22Rv1 (cell line): ENCODE measurements around the gene RIIAD1.

Experiments
- H3K27ac ChIP-seq: fragments of 450-650 bp; 2 replicates; pipeline ENCODE4 v1.5.1; 2017
- CTCF ChIP-seq: fragments of 450-650 bp; IDR thresholded peaks from 2 replicates; pipeline ENCODE4 v1.5.1; 2017; ENCODE audit warnings: mild to moderate bottlenecking
- ZFX ChIP-seq: fragments of 450-650 bp; IDR thresholded peaks from 2 replicates; pipeline ENCODE4 v1.6.1; 2017; ENCODE audit warnings: antibody characterized with exemption, borderline replicate concordance

Gene RIIAD1

GRCh38 chr1:151689494-151689893, 31.8 kb upstream of the RIIAD1 start:
- no peak for TF ChIP-seq ZFX
- TF ChIP-seq CTCF = no peak
- no peak overlapping the region for H3K27ac ChIP-seq

GRCh38 chr1:151692226-151692625, 29.1 kb upstream of the RIIAD1 start:
- H3K27ac ChIP-seq = no peak overlapping the region
- TF ChIP-seq CTCF = no peak
- TF ChIP-seq ZFX = no peak

GRCh38 chr1:151693057-151693651, 28.2 kb upstream of the RIIAD1 start:
- H3K27ac ChIP-seq = no peak overlapping the region
- TF ChIP-seq ZFX (no peak), CTCF (peak; percentile 92)

- 0 out of 2 replicates have a peak overlapping the region, but pooled peaks have one; percentile 8 for H3K27ac ChIP-seq
- TF ChIP-seq CTCF = no peak
These were observed 19.8 kb upstream of the RIIAD1 start for GRCh38 chr1:151701515-151701914.

GRCh38 chr1:151702936-151703335, 18.4 kb upstream of the RIIAD1 start:
- H3K27ac ChIP-seq = no peak overlapping the region
- no peak for TF ChIP-seq CTCF
- no peak for TF ChIP-seq ZFX

- no peak overlapping the region for H3K27ac ChIP-seq
These were observed 17.5 kb upstream of the RIIAD1 start for GRCh38 chr1:151703813-151704212.

GRCh38 chr1:151704246-151704645, 17.1 kb upstream of the RIIAD1 start:
- TF ChIP-seq ZFX = no peak
- no peak for TF ChIP-seq CTCF
- no peak overlapping the region for H3K27ac ChIP-seq

More at GRCh38 chr1:151703813-151704212, 17.5 kb upstream of the RIIAD1 start:
- TF ChIP-seq CTCF = no peak
